ENCODE data around the gene ARHGEF35. TPM values are rescaled to one million over a fixed set of nuclear protein-coding genes. Genes with fewer than 3 reads are reported as not detected.

The ARHGEF35 gene
- total RNA-seq = 6.2 TPM

GRCh38 chr7:144195212-144195872 is at the start of gene ARHGEF35:
ARHGEF35 (minus strand) TSS chr7:144195833; CDS start chr7:144188383, 7,450 bp downstream.

GRCh38 chr7:144239365-144239764 is 43.7 kb upstream of the ARHGEF35 start, which contains the start of gene OR2A42:
OR2A42 (minus strand) TSS chr7:144239605; CDS start chr7:144232843, 6,762 bp downstream.

GRCh38 chr7:144183166-144183565 is 12.5 kb downstream of the ARHGEF35 start, which contains the start of gene CTAGE4:
CTAGE4 (plus strand) TSS chr7:144183466; CDS start chr7:144183504, 38 bp downstream.

Other genes starting within 250 kb of the ARHGEF35 start
- not detected for gene OR2F1, start 241.0 kb downstream of the ARHGEF35 start, total RNA-seq
- gene OR6B1, start 195.5 kb downstream of the ARHGEF35 start, total RNA-seq = not detected
- gene OR2A5, start 146.9 kb downstream of the ARHGEF35 start, total RNA-seq = not detected
- not detected for gene OR2A25, start 126.0 kb downstream of the ARHGEF35 start, total RNA-seq
- gene OR2A12, start 109.6 kb downstream of the ARHGEF35 start, total RNA-seq = not detected
- gene OR2A2, start 86.2 kb downstream of the ARHGEF35 start, total RNA-seq = not detected
- not detected for gene OR2A14, start 72.7 kb downstream of the ARHGEF35 start, total RNA-seq
- 2.7 TPM for gene CTAGE4, start 12.4 kb downstream of the ARHGEF35 start, total RNA-seq
- gene OR2A42, start 43.8 kb upstream of the ARHGEF35 start, total RNA-seq = 0.16 TPM
- 5.7 TPM for gene OR2A7, start 69.0 kb upstream of the ARHGEF35 start, total RNA-seq
- 1.0 TPM for gene CTAGE8, start 73.5 kb upstream of the ARHGEF35 start, total RNA-seq
- 0.44 TPM for gene OR2A1, start 116.6 kb upstream of the ARHGEF35 start, total RNA-seq
- gene ARHGEF5, start 159.6 kb upstream of the ARHGEF35 start, total RNA-seq = 6.9 TPM
- not detected for gene NOBOX, start 207.9 kb upstream of the ARHGEF35 start, total RNA-seq

Data from camera-type eye (tissue), 1 donor.